SK-N-SH (cell line): ENCODE measurements around the gene TOR1A. TPM values are rescaled to one million over a fixed set of nuclear protein-coding genes. Genes with fewer than 3 reads are reported as not detected.

Experiments used
- CTCF ChIA-PET: fragments of 300-600, 350-600 bp; formaldehyde crosslinking; extraction: SDS; loops from one replicate; lab custom pipeline; 2021; lab: Yijun Ruan, JAX
- POLR2A ChIA-PET: fragments of 350-600 bp; sonication (Branson Sonifier 250); formaldehyde crosslinking; extraction: SDS; loops from one replicate; lab custom pipeline; 2020; ENCODE audit warnings: antibody characterized with exemption, inconsistent platforms; lab: Yijun Ruan, JAX
- DNase-seq: peaks from one replicate; pipeline ENCODE4 v3.0.0; 2012
- H2AFZ ChIP-seq: fragments of 200-600 bp; sonication (generic); 2 replicates; pipeline ENCODE4 v1.8.1; 2016; ENCODE audit warnings: antibody characterized with exemption, mild to moderate bottlenecking, low read depth
- H3F3A ChIP-seq: fragments of 200-600 bp; sonication (generic); replicated peaks from 2 replicates; pipeline ENCODE3; 2016; ENCODE audit warnings: antibody characterized with exemption, mild to moderate bottlenecking; ENCODE audit not compliant: insufficient read depth
- H3K27ac ChIP-seq, 2 experiments: fragments of 200-500 bp in 1 of 2; fragments of 200-600 bp in 1 of 2; sonication (Bioruptor generic) in 1 of 2; sonication (generic), shearing (Covaris generic) in 1 of 2; 2 replicates each; pipeline versions ENCODE4 v1.5.1 to v1.6.1; 2014 to 2016; ENCODE audit warnings: low read depth in 2 of 2, inconsistent platforms in 1 of 2, low read length in 1 of 2, mild to moderate bottlenecking in 1 of 2, mixed read lengths in 1 of 2
- H3K27me3 ChIP-seq: fragments of 200-600 bp; sonication (generic), shearing (Covaris generic); 2 replicates; pipeline ENCODE4 v1.6.1; 2016; ENCODE audit warnings: mixed run types; ENCODE audit not compliant: insufficient read depth
- H3K36me3 ChIP-seq, 2 experiments: fragments of 200-500 bp in 1 of 2; fragments of 200-600 bp in 1 of 2; sonication (Bioruptor generic) in 1 of 2; sonication (generic) in 1 of 2; replicated peaks in 1 of 2; 2 replicates each; pipeline versions ENCODE3 to v1.5.1; 2014 to 2016; ENCODE audit warnings: low read length in 1 of 2, mild to moderate bottlenecking in 1 of 2; ENCODE audit not compliant: insufficient read depth in 2 of 2, control insufficient read depth in 1 of 2
- H3K4me1 ChIP-seq, 2 experiments: fragments of 200-500 bp in 1 of 2; fragments of 200-600 bp in 1 of 2; sonication (Bioruptor generic) in 1 of 2; sonication (generic), shearing (Covaris generic) in 1 of 2; 2 replicates each; pipeline versions ENCODE4 v1.5.1 to v1.6.1; 2014 to 2016; ENCODE audit warnings: low read depth in 1 of 2, low read length in 1 of 2, mixed run types in 1 of 2; ENCODE audit not compliant: insufficient read depth in 2 of 2, control insufficient read depth in 1 of 2
- H3K4me2 ChIP-seq: fragments of 200-600 bp; sonication (generic), shearing (Covaris generic); 2 replicates; pipeline ENCODE4 v1.6.1; 2017; ENCODE audit warnings: mixed run types
- H3K4me3 ChIP-seq, 2 experiments: fragments of 200-500 bp in 1 of 2; fragments of 200-600 bp in 1 of 2; sonication (Bioruptor generic) in 1 of 2; sonication (generic), shearing (Covaris generic) in 1 of 2; 2 replicates each; pipeline versions ENCODE4 v1.5.1 to v1.8.1; 2014 to 2016; ENCODE audit warnings: low read depth in 2 of 2, inconsistent platforms in 1 of 2, low read length in 1 of 2, mild to moderate bottlenecking in 1 of 2, mixed read lengths in 1 of 2, moderate library complexity in 1 of 2
- H3K79me2 ChIP-seq: fragments of 200-600 bp; sonication (generic); 2 replicates; pipeline ENCODE4 v1.8.1; 2017; ENCODE audit warnings: mild to moderate bottlenecking; ENCODE audit not compliant: insufficient read depth
- H3K9ac ChIP-seq: fragments of 200-600 bp; sonication (generic); 2 replicates; pipeline ENCODE4 v1.6.1; 2017; ENCODE audit warnings: mixed run types
- H3K9me2 ChIP-seq: fragments of 200-600 bp; sonication (generic); 2 replicates; pipeline ENCODE4 v1.6.1; 2017; ENCODE audit warnings: mixed run types
- H3K9me3 ChIP-seq: fragments of 200-600 bp; sonication (generic); 2 replicates; pipeline ENCODE4 v1.6.1; 2017; ENCODE audit warnings: mixed run types, mild to moderate bottlenecking, moderate library complexity
- H4K20me1 ChIP-seq: fragments of 200-600 bp; sonication (generic); 2 replicates; pipeline ENCODE4 v1.6.1; 2017; ENCODE audit warnings: mild to moderate bottlenecking, mixed run types; ENCODE audit not compliant: insufficient read depth
- CHD2 ChIP-seq: fragments of 150-350 bp; IDR thresholded peaks from 2 replicates; pipeline ENCODE4 v1.6.1; 2018; ENCODE audit warnings: low read length; ENCODE audit not compliant: partially characterized antibody
- CTCF ChIP-seq: fragments of 200-600 bp; sonication (generic); IDR thresholded peaks from 2 replicates; pipeline ENCODE4 v1.6.1; 2017; ENCODE audit warnings: antibody characterized with exemption, mild to moderate bottlenecking, moderate library complexity
- ELF1 ChIP-seq: IDR thresholded peaks from 2 replicates; pipeline ENCODE4 v1.4.0; 2012
- FOSL2 ChIP-seq: IDR thresholded peaks from 2 replicates; pipeline ENCODE4 v1.4.0; 2012; ENCODE audit warnings: low read depth, mild to moderate bottlenecking, moderate library complexity, borderline replicate concordance
- FOXJ3 ChIP-seq: sonication (generic); formaldehyde crosslinking; IDR thresholded peaks from 2 replicates; pipeline ENCODE4 v1.5.1; 2020; ENCODE audit warnings: mild to moderate bottlenecking, missing genetic modification reagents
- GABPA ChIP-seq: IDR thresholded peaks from 2 replicates; pipeline ENCODE4 v1.4.0; 2012; ENCODE audit warnings: low read depth, mild to moderate bottlenecking
- GATA2 ChIP-seq: sonication (generic); formaldehyde crosslinking; IDR thresholded peaks from 2 replicates; pipeline ENCODE4 v1.5.0; 2020; ENCODE audit warnings: mild to moderate bottlenecking, missing genetic modification reagents
- MAX ChIP-seq: IDR thresholded peaks from 2 replicates; pipeline ENCODE4 v1.4.0; 2012; ENCODE audit warnings: low read depth
- NFIC ChIP-seq: IDR thresholded peaks from 2 replicates; pipeline ENCODE4 v1.4.0; 2012; ENCODE audit warnings: borderline replicate concordance
- NRF1 ChIP-seq: IDR thresholded peaks from 2 replicates; pipeline ENCODE4 v1.6.1; 2012; ENCODE audit warnings: low read depth, mild to moderate bottlenecking, low read length
- PBX3 ChIP-seq: IDR thresholded peaks from 2 replicates; pipeline ENCODE4; 2012
- RCOR1 ChIP-seq: fragments of 150-350 bp; IDR thresholded peaks from 2 replicates; pipeline ENCODE4 v1.6.1; 2017; ENCODE audit warnings: antibody characterized with exemption, low read length
- RXRA ChIP-seq: IDR thresholded peaks from 2 replicates; pipeline ENCODE4 v1.4.0; 2012; ENCODE audit warnings: low read depth, mild to moderate bottlenecking, borderline replicate concordance
- SIN3A ChIP-seq: IDR thresholded peaks from 2 replicates; pipeline ENCODE4 v1.6.1; 2012; ENCODE audit warnings: low read depth, mild to moderate bottlenecking, low read length, moderate library complexity, borderline replicate concordance
- SMC3 ChIP-seq: IDR thresholded peaks from 2 replicates; pipeline ENCODE4 v1.6.1; 2012; ENCODE audit warnings: low read depth, low read length, improper control_type of control experiment
- TAF1 ChIP-seq: IDR thresholded peaks from 2 replicates; pipeline ENCODE4 v1.6.1; 2012; ENCODE audit warnings: low read depth, mild to moderate bottlenecking, low read length, moderate library complexity, borderline replicate concordance
- TCF12 ChIP-seq: IDR thresholded peaks from 2 replicates; pipeline ENCODE4 v1.4.0; 2012
- TEAD4 ChIP-seq: IDR thresholded peaks from 2 replicates; pipeline ENCODE4 v1.4.0; 2012; ENCODE audit warnings: mild to moderate bottlenecking, borderline replicate concordance; ENCODE audit not compliant: insufficient read depth
- USF1 ChIP-seq: IDR thresholded peaks from 2 replicates; pipeline ENCODE4 v1.4.0; 2012; ENCODE audit warnings: low read depth, borderline replicate concordance
- USF2 ChIP-seq: fragments of 150-350 bp; IDR thresholded peaks from 2 replicates; pipeline ENCODE4 v1.6.1; 2017; ENCODE audit warnings: antibody characterized with exemption, low read length, low read depth, borderline replicate concordance
- WGBS: methylation state at CpG from one replicate; pipeline ENCODE4 v1.1.6; 2017; ENCODE audit warnings: low lambda C conversion rate; 5-methylcytosine and 5-hydroxymethylcytosine counted together
- polyA plus RNA-seq, 3 experiments: library from polyadenylated mRNA; depleted of rRNA; stranded (reverse); fragments of >200 nt; gene quantifications; 2 replicates each; pipeline ENCODE4 v1.2.3, GENCODE V29; 2012

Gene TOR1A
- polyA plus RNA-seq, 1 of the 3 experiments (the other 2 are of a cell fraction) = 85.3 TPM

- CTCF ChIA-PET = interaction anchor here (1.5 kb wide), 1 partner anchor 20 kb away, joined by 3 read pairs; no protein-coding TSS in a partner anchor
- H3K79me2 ChIP-seq = no peaks in the 10 kb centered on the region
- TF ChIP-seq ELF1 = no peak
- TF ChIP-seq CTCF = no peak
- TF ChIP-seq PBX3 = no peak
- no peak for TF ChIP-seq FOXJ3 (CRISPR knock-in tag)
- TF ChIP-seq USF1 = no peak
- TF ChIP-seq NRF1 = no peak
- no peak for TF ChIP-seq RXRA
- TF ChIP-seq TEAD4 = no peak
- no peak for TF ChIP-seq SIN3A
- TF ChIP-seq FOSL2 = no peak
- no peak for TF ChIP-seq GABPA
- TF ChIP-seq MAX = no peak
- no peak for TF ChIP-seq TAF1
- no peak for TF ChIP-seq SMC3
- TF ChIP-seq NFIC = no peak
- TF ChIP-seq GATA2 (CRISPR knock-in tag) = no peak
- TF ChIP-seq TCF12 = no peak
- TF ChIP-seq USF2 = no peak
- no peak for TF ChIP-seq CHD2
- TF ChIP-seq RCOR1 = no peak
- TF ChIP-seq, all 33 proteins: peak for 0
- H3K27ac ChIP-seq = no peak overlapping the region
- peaks cover 0 to 17% of the 10 kb centered on the region in 2 experiments; a peak in 1 of 4 replicates for H3K4me1 ChIP-seq
- H3F3A ChIP-seq = no peaks in the 10 kb centered on the region
- H3K9me2 ChIP-seq = no peaks in the 10 kb centered on the region
- POLR2A ChIA-PET = no interaction called here
- WGBS = 79% methylated on average over 7 of the region's 11 CpGs
- no peaks in the 10 kb centered on the region for H4K20me1 ChIP-seq
- H2AFZ ChIP-seq = no peak overlapping the region
- H3K36me3 ChIP-seq = peaks cover 5 to 18% of the 10 kb centered on the region in 2 experiments
- no peak overlapping the region for H3K4me3 ChIP-seq
- H3K9me3 ChIP-seq = no peaks in the 10 kb centered on the region
- no peak for DNase-seq
- H3K9ac ChIP-seq = no peak overlapping the region
- H3K4me2 ChIP-seq = no peak overlapping the region
- H3K27me3 ChIP-seq = no peaks in the 10 kb centered on the region
Measured at GRCh38 chr9:129864991-129865647, 41.2 kb upstream of the TOR1A start.
